Medulla oblongata (tissue), 1 donor: Measurements from ENCODE around the gene COL9A2.

Experiments
- DNase-seq: peaks from one replicate; pipeline ENCODE4 v3.0.0-alpha.2; 2015; ENCODE audit errors: extremely low spot score

The COL9A2 gene

GRCh38 chr1:40303051-40303771 lies 13.9 kb downstream of the COL9A2 start:
- DNase-seq = no peak

- DNase-seq = no peak
Measured at GRCh38 chr1:40302475-40302874, 14.6 kb downstream of the COL9A2 start.

DNA sequence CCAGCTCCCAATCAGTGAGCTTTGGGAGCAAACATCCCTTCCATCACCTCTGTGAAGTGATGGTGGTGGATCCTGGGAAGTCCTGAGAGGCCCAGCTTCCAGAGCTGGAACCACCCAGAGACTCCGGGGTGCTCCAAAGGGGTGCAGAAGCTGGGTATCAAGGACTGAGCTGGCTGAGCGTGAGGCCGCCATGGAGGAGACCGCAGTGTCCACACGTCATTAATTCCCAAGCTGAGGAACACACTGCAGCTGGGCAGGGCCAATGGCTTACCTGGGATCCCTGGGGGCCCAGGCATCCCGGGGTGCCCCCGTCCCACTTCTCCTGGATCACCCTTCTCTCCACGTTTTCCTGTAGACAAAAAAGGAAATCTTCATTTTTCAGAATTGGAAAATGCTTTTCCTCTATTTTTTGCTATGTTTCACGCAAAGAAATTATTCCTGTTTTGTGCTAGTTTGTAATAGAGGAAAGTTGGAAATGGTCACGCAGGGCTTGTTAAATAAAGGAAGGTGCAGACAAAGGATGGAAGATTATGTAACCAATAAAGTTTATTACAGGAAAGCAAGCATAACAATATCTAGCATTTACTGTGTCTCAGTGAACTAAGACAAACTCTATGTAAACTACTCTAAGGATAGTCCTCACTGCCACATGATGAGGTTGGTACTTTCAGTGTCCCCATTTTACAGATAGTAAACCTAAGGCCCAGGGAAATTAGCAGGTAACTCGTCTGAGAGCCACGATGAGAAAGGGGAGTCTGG lies 15.4 kb downstream of the COL9A2 start:
- no peak for DNase-seq

DNA sequence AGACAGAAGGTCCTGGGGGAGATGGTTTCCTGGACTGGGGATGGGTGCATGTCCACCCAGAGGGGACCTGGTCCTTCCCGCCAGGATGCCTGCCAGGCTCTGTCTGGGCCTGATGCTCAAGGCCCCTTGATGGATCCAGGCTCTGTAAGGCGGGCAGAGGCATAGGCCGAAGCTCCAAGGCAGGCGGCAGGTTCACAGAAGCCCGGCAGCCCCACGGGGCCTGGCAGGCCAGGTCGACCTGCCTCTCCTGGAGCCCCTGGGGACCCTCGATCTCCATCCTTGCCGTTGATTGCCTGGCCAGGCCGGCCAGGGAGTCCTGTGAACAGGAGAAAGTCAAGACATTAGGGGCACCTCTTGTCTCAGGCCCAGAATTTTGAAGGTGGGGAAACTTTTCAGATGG lies 16.0 kb downstream of the COL9A2 start:
- DNase-seq = no peak

DNA sequence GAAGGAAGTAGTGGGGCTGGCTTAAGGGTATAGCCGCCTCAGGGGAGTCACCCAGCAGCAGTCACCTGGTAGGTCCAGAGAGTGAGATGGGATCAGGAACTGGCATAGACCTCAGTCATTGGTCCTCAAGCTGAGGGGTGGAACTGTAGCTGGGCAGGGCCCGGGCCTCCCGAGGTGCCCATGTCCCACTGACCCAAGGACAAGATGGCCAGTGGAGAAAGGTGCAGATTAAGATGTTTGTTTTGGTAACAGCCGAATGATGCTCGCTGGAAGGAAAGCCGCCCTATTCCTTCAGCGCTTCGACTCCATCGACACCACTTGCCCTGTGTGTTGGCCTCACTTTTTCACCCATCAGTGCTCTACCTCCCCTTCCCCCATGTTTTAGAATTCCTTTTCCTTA lies 16.4 kb downstream of the COL9A2 start:
- no peak for DNase-seq

DNA sequence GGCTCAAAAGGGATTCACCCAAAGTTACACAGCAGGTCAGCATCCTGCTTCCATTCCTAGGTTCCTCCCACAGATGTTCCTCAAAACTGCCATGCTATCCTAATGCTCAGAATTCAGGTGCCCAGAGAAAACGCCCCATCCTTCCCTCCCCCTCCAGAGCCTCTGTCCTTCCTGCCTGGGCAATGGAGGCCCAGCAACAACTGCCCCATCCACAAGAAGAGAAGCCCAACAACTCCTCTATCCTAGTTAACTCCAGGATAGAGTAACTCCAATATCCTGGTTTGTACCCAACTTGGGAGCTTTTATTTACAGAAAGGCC lies 16.9 kb downstream of the COL9A2 start:
- no peak for DNase-seq

GRCh38 chr1:40299366-40300248 lies 17.5 kb downstream of the COL9A2 start:
- no peak for DNase-seq

DNA sequence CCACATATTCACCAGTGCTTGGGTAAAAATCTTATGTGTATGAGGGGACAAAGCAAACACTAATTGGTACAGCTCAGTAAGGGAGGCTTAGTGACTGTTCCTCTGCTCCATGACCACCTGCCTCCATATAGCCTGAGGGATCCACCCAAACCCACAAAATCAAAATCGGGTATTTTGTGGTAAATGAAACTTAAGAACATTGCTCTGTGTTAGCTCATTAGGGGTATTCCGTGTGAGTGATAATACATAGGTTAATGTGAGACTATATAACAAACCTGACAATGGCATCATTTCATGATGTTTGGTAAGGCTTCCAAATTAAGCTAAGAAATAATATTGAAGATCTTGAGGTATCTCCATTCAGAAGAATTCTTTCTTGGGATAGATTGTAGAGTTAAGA lies 25.8 kb downstream of the COL9A2 start:
- no peak for DNase-seq

DNA sequence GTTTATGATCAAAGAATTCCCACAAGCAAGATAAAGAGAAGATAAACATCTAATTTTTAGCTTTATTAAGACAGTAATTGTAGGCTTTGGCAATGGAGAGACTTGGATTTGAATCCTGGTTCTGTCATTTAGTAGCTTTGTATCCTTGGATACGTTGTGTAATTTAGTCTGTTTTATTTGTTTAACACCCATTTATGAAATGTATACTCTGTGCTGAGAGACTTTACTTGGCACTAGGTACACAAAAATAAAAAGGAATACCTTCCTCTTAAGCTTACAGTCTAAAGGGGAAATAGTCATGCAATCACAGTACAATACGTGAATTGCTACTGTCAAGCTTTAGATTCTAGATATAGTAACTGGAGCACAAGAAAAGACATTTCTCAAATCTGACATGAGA lies 35.2 kb downstream of the COL9A2 start:
- DNase-seq = no peak

DNA sequence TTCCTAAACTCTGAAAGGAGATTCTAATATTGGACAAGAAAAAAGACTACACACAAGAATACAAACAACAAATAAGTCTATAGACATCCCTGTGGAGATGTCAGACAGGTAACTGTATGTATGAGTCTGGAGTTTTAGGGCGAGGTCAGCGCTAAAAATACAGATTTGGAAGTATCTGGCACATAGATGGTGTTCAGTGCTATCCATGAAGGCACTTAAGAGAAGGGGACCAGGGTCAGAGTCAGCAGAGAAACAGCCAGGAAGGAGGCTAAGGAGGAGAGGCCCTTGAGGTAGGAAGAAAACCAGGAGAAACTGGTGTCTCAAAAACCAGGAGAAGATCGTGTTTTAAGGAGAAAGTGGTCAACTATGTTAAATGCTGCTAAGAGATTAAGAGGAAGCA lies 41.0 kb downstream of the COL9A2 start:
- DNase-seq = no peak

GRCh38 chr1:40274331-40274730 lies 42.8 kb downstream of the COL9A2 start:
- DNase-seq = no peak

- DNase-seq = no peak
Measured at GRCh38 chr1:40273547-40274166, 43.4 kb downstream of the COL9A2 start.

DNA sequence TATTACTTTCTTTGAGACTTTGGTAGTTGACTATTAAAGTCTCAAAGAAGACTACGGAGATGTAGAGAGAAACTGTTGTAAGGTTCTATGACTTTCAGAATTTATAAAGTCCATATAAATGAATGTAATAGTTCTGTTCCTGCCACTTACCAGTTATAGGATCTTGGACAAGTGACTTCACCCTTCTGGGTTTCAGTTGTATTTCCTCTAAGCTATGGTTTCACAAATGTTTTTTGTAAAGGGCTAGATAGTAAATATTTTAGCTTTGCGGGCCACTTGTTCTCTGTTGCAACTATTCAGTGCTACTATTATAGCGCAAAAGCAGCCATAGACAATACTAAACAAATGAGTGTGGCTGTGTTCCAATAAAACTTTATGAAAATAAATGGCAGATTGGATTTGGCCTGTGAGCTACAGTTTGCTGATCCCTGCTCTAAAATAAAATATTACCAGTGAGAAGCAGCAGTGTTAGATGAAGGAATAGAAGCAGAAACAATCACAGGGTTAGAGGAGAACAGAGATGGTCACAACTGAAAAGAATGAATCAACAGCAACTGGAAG lies 44.4 kb downstream of the COL9A2 start:
- no peak for DNase-seq

DNA sequence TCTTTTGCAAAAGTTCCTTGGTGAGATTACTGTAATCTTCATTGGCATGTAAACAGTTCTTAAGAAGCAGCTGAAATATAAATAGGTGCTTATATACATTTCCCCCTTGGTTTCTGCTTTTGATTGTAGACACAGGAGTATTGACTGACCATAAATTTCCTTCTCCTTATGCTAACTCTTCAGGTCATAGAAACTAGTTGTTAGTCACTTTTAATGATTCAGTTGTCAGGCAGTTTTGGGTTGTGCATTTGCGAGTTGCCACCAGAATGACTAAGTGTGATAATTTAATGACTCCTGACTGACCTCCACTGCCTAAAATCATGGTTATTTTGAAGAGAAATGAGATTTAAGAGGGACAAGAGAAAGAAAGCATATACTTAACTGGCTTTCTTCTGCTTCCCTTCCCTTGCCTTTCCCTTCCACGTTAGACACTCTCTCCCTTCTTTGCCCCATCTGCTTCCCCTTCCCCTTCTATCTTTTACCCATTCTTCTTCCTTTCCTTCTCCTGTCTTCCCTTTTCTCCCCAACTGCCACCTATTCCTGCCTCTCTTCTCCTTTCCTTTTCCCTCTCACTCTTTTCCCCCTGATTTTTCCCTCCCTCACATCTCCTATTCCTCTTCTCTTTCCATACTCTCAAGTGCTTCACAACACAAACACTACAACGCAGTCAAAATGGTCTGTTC lies 46.8 kb downstream of the COL9A2 start:
- DNase-seq = no peak

GRCh38 chr1:40268211-40268610 lies 48.9 kb downstream of the COL9A2 start:
- DNase-seq = no peak

DNA sequence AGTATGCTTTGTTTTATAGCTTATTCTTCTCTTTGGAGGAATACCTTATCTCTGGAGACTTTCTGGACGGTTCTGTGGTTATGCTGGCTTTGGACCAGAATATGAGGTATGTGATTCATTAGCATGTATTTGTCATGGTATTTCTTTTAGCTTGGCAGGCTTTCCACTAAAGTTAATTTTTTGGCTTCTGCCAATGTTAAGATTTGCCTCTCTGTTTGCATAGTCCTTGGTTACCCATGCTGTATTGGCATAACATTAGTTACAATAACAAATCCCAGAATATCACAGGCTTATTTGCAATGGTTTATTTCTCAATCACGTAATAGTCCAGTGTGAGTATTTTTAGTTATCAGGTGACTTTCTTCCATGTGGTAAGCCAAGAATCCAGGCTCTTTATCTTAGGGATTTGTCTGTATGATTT lies 49.3 kb downstream of the COL9A2 start:
- no peak for DNase-seq

- DNase-seq = no peak
Measured at GRCh38 chr1:40266786-40267535, 50.1 kb downstream of the COL9A2 start.

DNA sequence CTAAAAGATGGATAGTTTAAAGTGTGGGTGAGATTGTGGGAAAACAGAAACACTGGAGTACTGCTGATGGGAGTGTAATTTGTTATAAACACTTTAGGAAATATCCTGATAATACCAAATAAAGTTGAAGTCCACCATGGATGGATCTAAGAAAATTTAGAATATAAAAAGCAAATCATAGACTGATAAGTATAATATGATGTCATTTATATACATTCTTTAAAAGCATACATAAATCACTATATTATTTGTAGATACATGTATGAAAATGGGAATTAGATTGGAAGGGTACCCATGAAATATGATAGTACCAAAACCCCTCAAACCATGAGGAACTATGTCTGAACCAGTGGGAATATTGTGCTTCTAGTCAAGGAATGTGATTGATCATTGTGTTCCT lies 51.2 kb downstream of the COL9A2 start:
- no peak for DNase-seq

DNA sequence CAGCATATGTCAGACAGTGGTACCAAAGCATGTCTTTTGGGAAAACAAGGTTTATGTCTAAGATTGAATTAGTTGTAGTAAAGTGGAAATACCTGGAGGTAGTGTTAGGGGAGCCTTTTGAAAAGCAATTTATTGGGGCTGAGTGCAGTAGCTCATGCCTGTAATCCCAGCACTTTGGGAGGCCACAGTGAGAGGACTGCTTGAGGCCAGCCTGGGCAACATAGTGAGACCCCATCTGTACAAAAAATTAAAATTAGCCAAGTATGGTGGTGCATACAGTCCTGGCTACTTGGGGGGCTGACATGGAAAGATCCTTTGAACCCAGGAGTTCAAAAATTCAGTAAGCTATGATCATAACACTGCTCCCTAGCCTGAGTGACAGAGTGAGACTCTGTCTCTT lies 51.8 kb downstream of the COL9A2 start:
- no peak for DNase-seq

DNA sequence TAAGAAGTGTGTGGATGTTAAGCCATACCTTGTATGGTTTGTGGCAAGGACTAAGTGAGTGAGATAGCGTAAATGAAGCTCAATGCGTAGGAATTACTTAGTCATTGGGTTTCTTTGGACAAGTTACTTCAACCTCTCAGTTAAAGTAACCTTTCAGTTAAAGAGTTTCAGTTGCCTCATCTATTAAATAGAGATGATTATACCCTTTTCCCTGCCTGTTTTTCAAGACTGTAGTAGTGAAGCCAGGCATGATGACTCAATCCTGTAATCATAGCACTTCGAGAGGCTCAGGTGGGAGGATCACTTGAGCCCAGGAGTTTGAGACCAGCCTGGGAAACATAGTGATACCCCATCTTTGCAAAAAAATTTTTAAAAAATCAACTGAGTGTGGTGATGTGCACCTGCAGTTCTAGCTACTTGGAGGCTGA lies 52.7 kb downstream of the COL9A2 start:
- no peak for DNase-seq

- no peak for DNase-seq
Measured at GRCh38 chr1:40258445-40258769, 58.7 kb downstream of the COL9A2 start.
